ENCODE measurements around the gene RASGRF1.

Gene RASGRF1

GRCh38 chr15:78981532-78982313 is 108.9 kb downstream of the RASGRF1 start:
- Histone ChIP-seq H3K36me3 (ENCODE audit: insufficient read depth) (no peaks in the 10 kb centered on the region), H3K79me2 (ENCODE audit: insufficient read depth, low read depth) (no peaks in the 10 kb centered on the region), H3K4me2 (no peak overlapping the region), H3K27ac (no peak overlapping the region), H3K9ac (no peak overlapping the region), H4K20me1 (ENCODE audit: insufficient read depth) (no peaks in the 10 kb centered on the region), H3K4me3 (IDR thresholded peaks at IDR 0.05; ENCODE audit: insufficient read depth, low read depth, low read length) (no peak overlapping the region), H3K4me1 (ENCODE audit: low read depth, poor library complexity, severe bottlenecking) (peaks cover 26% of the 10 kb centered on the region), H2AFZ (ENCODE audit: low read depth) (no peak overlapping the region), H3K27me3 (ENCODE audit: insufficient read depth, low read depth) (no peaks in the 10 kb centered on the region)
- no peak for TF ChIP-seq CTCF (conservative IDR thresholded peaks at IDR 0.05; ENCODE audit: low read depth, low read length)

GRCh38 chr15:78979456-78980320 is 110.9 kb downstream of the RASGRF1 start:
- Histone ChIP-seq H3K4me1 (ENCODE audit: low read depth, poor library complexity, severe bottlenecking) (peaks cover 32% of the 10 kb centered on the region), H2AFZ (ENCODE audit: low read depth) (no peak overlapping the region), H3K4me3 (IDR thresholded peaks at IDR 0.05; ENCODE audit: insufficient read depth, low read depth, low read length) (no peak overlapping the region), H3K4me2 (no peak overlapping the region), H3K9ac (no peak overlapping the region), H3K36me3 (ENCODE audit: insufficient read depth) (no peaks in the 10 kb centered on the region), H3K27ac (no peak overlapping the region), H3K27me3 (ENCODE audit: insufficient read depth, low read depth) (no peaks in the 10 kb centered on the region), H3K79me2 (ENCODE audit: insufficient read depth, low read depth) (no peaks in the 10 kb centered on the region), H4K20me1 (ENCODE audit: insufficient read depth) (no peaks in the 10 kb centered on the region)
- peak; percentile 73 for TF ChIP-seq CTCF (conservative IDR thresholded peaks at IDR 0.05; ENCODE audit: low read depth, low read length)

GRCh38 chr15:78978601-78979179 is 111.9 kb downstream of the RASGRF1 start:
- H3K36me3 ChIP-seq (ENCODE audit: insufficient read depth), result no peaks in the 10 kb centered on the region
- H3K27ac ChIP-seq, result no peak overlapping the region
- no peaks in the 10 kb centered on the region for H3K27me3 ChIP-seq (ENCODE audit: insufficient read depth, low read depth)
- no peak for TF ChIP-seq CTCF (conservative IDR thresholded peaks at IDR 0.05; ENCODE audit: low read depth, low read length)
- H3K4me1 ChIP-seq (ENCODE audit: low read depth, poor library complexity, severe bottlenecking), result peaks cover 32% of the 10 kb centered on the region
- H3K4me3 ChIP-seq (IDR thresholded peaks at IDR 0.05; ENCODE audit: insufficient read depth, low read depth, low read length), result no peak overlapping the region
- no peak overlapping the region for H3K9ac ChIP-seq
- no peak overlapping the region; the same call in 1 of the 2 replicates for H3K4me2 ChIP-seq
- no peaks in the 10 kb centered on the region for H3K79me2 ChIP-seq (ENCODE audit: insufficient read depth, low read depth)
- no peaks in the 10 kb centered on the region for H4K20me1 ChIP-seq (ENCODE audit: insufficient read depth)
- no peak overlapping the region for H2AFZ ChIP-seq (ENCODE audit: low read depth)

GRCh38 chr15:78977591-78978347 is 112.8 kb downstream of the RASGRF1 start:
- Histone ChIP-seq H4K20me1 (ENCODE audit: insufficient read depth) (no peaks in the 10 kb centered on the region), H3K27ac (peak overlapping the region; percentile 95), H3K27me3 (ENCODE audit: insufficient read depth, low read depth) (no peaks in the 10 kb centered on the region), H2AFZ (ENCODE audit: low read depth) (peak overlapping the region; percentile 97), H3K36me3 (ENCODE audit: insufficient read depth) (no peaks in the 10 kb centered on the region), H3K79me2 (ENCODE audit: insufficient read depth, low read depth) (no peaks in the 10 kb centered on the region), H3K9ac (peak overlapping the region; percentile 66; the same call in 1 of the 2 replicates), H3K4me3 (IDR thresholded peaks at IDR 0.05; ENCODE audit: insufficient read depth, low read depth, low read length) (no peak overlapping the region), H3K4me1 (ENCODE audit: low read depth, poor library complexity, severe bottlenecking) (peaks cover 32% of the 10 kb centered on the region), H3K4me2 (peak overlapping the region; percentile 95)
- TF ChIP-seq CTCF (conservative IDR thresholded peaks at IDR 0.05; ENCODE audit: low read depth, low read length), result no peak
